HepG2 (cell line): ENCODE measurements around the gene RASAL3. TPM values are rescaled to one million over a fixed set of nuclear protein-coding genes. Genes with fewer than 3 reads are reported as not detected.

Experiments
- GPN1 ChIP-seq: sonication (generic); formaldehyde crosslinking; IDR thresholded peaks from 2 replicates; pipeline ENCODE4 v1.5.1; 2020; ENCODE audit warnings: missing genetic modification reagents, borderline replicate concordance
- HDAC6 ChIP-seq: fragments of 200-600 bp; sonication (generic); IDR thresholded peaks from 2 replicates; pipeline ENCODE4 v1.7.0; 2017; ENCODE audit warnings: mild to moderate bottlenecking, antibody characterized with exemption, low read length, low read depth
- KDM5A ChIP-seq: fragments of 200-600 bp; sonication (generic); IDR thresholded peaks from 2 replicates; pipeline ENCODE4 v1.7.0; 2018; ENCODE audit warnings: antibody characterized with exemption, mild to moderate bottlenecking, low read length, borderline replicate concordance
- MLLT10 ChIP-seq: sonication (generic); formaldehyde crosslinking; IDR thresholded peaks from 2 replicates; pipeline ENCODE4 v1.4.0; 2020; ENCODE audit warnings: missing genetic modification reagents
- NBN ChIP-seq: fragments of 450-650 bp; conservative IDR thresholded peaks from 2 replicates; pipeline ENCODE4 v1.6.1; 2017
- PCBP1 ChIP-seq: fragments of 200-400 bp; formaldehyde crosslinking; IDR thresholded peaks from 2 replicates; pipeline ENCODE4 v1.6.1; 2017; ENCODE audit warnings: mild to moderate bottlenecking, low read depth, low read length, borderline replicate concordance
- SNAI1 ChIP-seq: sonication (generic); formaldehyde crosslinking; IDR thresholded peaks from 2 replicates; pipeline ENCODE4 v1.5.0; 2020; ENCODE audit warnings: mild to moderate bottlenecking, missing genetic modification reagents, borderline replicate concordance
- SNRNP70 ChIP-seq: fragments of 200-400 bp; formaldehyde crosslinking; IDR thresholded peaks from 2 replicates; pipeline ENCODE4 v1.6.1; 2017; ENCODE audit warnings: mild to moderate bottlenecking, low read depth, low read length, moderate library complexity
- TBL1XR1 ChIP-seq: fragments of 150-350 bp; IDR thresholded peaks from 2 replicates; pipeline ENCODE4 v1.6.1; 2014; ENCODE audit warnings: borderline replicate concordance, low read length; ENCODE audit not compliant: partially characterized antibody
- ZBTB8A ChIP-seq: sonication (generic); formaldehyde crosslinking; IDR thresholded peaks from 2 replicates; pipeline ENCODE4 v1.4.0; 2020; ENCODE audit warnings: mild to moderate bottlenecking, low read depth, missing genetic modification reagents, borderline replicate concordance
- ZC3H4 ChIP-seq: sonication (generic); formaldehyde crosslinking; IDR thresholded peaks from 2 replicates; pipeline ENCODE4 v1.4.0; 2020; ENCODE audit warnings: missing genetic modification reagents, borderline replicate concordance
- ZNF20 ChIP-seq: sonication (generic); formaldehyde crosslinking; IDR thresholded peaks from 2 replicates; pipeline ENCODE4 v1.4.0; 2020; ENCODE audit warnings: mild to moderate bottlenecking, moderate library complexity, missing genetic modification reagents
- ZNF205 ChIP-seq: IDR thresholded peaks from 2 replicates; pipeline ENCODE4 v1.6.1; 2018; ENCODE audit warnings: missing biosample characterization, missing genetic modification reagents
- ZNF224 ChIP-seq: sonication (generic); formaldehyde crosslinking; IDR thresholded peaks from 2 replicates; pipeline ENCODE4 v1.5.0; 2020; ENCODE audit warnings: mild to moderate bottlenecking, missing genetic modification reagents
- ZNF317 ChIP-seq: sonication (generic); formaldehyde crosslinking; IDR thresholded peaks from 2 replicates; pipeline ENCODE4 v1.5.0; 2020; ENCODE audit warnings: mild to moderate bottlenecking, missing genetic modification reagents
- ZNF33B ChIP-seq: sonication (generic); formaldehyde crosslinking; IDR thresholded peaks from 2 replicates; pipeline ENCODE4 v1.5.1; 2020; ENCODE audit warnings: mild to moderate bottlenecking, missing genetic modification reagents
- ZNF567 ChIP-seq: sonication (generic); formaldehyde crosslinking; IDR thresholded peaks from 2 replicates; pipeline ENCODE4 v1.8.1; 2023; ENCODE audit warnings: mild to moderate bottlenecking, missing genetic modification reagents, borderline replicate concordance
- ZNF678 ChIP-seq: sonication (generic); formaldehyde crosslinking; IDR thresholded peaks from 2 replicates; pipeline ENCODE4 v1.4.0; 2020; ENCODE audit warnings: mild to moderate bottlenecking, missing genetic modification reagents
- ZNF772 ChIP-seq: sonication (generic); formaldehyde crosslinking; IDR thresholded peaks from 2 replicates; pipeline ENCODE4 v1.5.0; 2020; ENCODE audit warnings: mild to moderate bottlenecking, missing genetic modification reagents
- ZNF790 ChIP-seq: sonication (generic); formaldehyde crosslinking; IDR thresholded peaks from 2 replicates; pipeline ENCODE4 v1.8.0; 2022; ENCODE audit warnings: missing genetic modification reagents, mild to moderate bottlenecking, borderline replicate concordance
- ZNF792 ChIP-seq: IDR thresholded peaks from 2 replicates; pipeline ENCODE4 v1.6.1; 2016
- ZSCAN31 ChIP-seq: sonication (generic); formaldehyde crosslinking; IDR thresholded peaks from 2 replicates; pipeline ENCODE4 v1.5.0; 2020; ENCODE audit warnings: low read depth, mild to moderate bottlenecking, missing genetic modification reagents
- ZZZ3 ChIP-seq: sonication (generic); formaldehyde crosslinking; IDR thresholded peaks from 2 replicates; pipeline ENCODE4 v1.4.0; 2020; ENCODE audit warnings: missing genetic modification reagents, mild to moderate bottlenecking, borderline replicate concordance
- polyA plus RNA-seq, 8 experiments: library from polyadenylated mRNA; depleted of rRNA in 3 of 8; stranded (reverse) in 7 of 8; unstranded in 1 of 8; fragments of >200 nt; fragmentation: Illumina TruSeq in 4 of 8; extraction: Trizol in 4 of 8; gene quantifications; 2 replicates each; pipeline versions ENCODE4 v1.2.1 to v1.2.3, GENCODE V29; 2011 to 2016; ENCODE audit warnings: low read depth in 4 of 8, missing spikeins in 1 of 8, mixed read lengths in 1 of 8; ENCODE audit not compliant: insufficient read depth in 1 of 8
- total RNA-seq, 5 experiments: library from RNA; depleted of rRNA; stranded (reverse); fragments of >200 nt; fragmentation: Illumina TruSeq; extraction: Trizol; gene quantifications; 2 replicates each; pipeline ENCODE4 v1.2.3, GENCODE V29; 2016; ENCODE audit warnings: low read depth in 1 of 5
- TF ChIP-seq, protein P1 (sequence below): sonication (generic); formaldehyde crosslinking; IDR thresholded peaks from 2 replicates; pipeline ENCODE4 v1.4.0; 2020; ENCODE audit warnings: missing genetic modification reagents
- TF ChIP-seq, protein P2 (sequence below): sonication (generic); formaldehyde crosslinking; IDR thresholded peaks from 2 replicates; pipeline ENCODE4 v1.4.0; 2020; ENCODE audit warnings: missing genetic modification reagents
- TF ChIP-seq, protein P3 (sequence below): IDR thresholded peaks from 2 replicates; pipeline ENCODE4 v1.6.1; 2016

The RASAL3 gene
- total and polyA plus RNA-seq, 2 of the 13 experiments (the other 11 are each of a cell fraction or from before 2014, with no cell fraction given), result not detected

DNA sequence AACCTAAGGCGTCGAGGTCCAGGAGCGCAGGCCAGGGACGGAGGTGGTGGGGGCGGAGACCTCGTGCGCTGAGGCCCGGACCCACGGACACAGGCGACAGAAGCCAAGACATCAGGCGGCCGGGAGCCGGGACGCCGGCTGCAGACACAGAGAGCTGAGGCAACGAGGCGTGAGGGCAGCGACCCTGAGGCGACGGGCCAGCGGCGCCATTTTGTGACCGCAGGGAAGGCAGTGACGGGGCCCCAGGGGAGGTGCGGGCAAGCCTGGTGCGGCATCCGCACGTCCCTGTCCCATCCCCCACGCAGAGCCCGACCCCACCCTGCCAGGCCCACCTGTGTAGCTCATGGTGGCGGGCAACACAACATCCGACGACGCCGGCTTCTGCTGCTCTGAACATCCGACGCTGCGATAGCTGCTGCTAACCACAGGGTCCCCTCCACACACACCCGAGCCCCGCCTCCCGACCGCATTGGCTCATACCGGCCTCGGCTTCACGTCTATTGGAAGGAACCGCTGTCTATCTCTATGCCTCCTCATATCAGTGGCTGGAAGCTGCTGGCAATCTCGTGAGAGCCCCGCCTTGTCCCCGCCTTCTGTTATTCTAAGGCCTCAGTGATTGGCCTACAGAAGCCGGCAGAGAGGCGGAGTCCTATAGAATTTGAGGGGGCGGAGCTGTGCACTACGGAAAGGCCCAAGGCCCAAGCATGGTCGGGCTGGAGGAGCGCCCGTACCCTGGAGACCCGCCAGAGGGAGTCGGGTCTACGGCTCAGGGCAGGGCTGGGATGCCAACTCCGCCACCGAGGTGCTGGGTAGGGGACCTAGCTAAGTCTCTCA is 45.5 kb downstream of the RASAL3 start, which contains the start of gene AKAP8L (continued):
- TF ChIP-seq NBN, result no peak
- TF ChIP-seq SNRNP70, result no peak
- TF ChIP-seq ZNF224 (CRISPR knock-in tag), result 0 out of 2 replicates have a peak, but pooled peaks have one; percentile 77
- no peak for TF ChIP-seq TBL1XR1
- no peak for TF ChIP-seq ZNF317
- 0 out of 2 replicates have a peak, but pooled peaks have one; percentile 28 for TF ChIP-seq ZNF20 (CRISPR knock-in tag)
- TF ChIP-seq ZNF678 (CRISPR knock-in tag), result no peak
- TF ChIP-seq ZNF205 (CRISPR knock-in tag), result no peak
- no peak for TF ChIP-seq ZNF792 (CRISPR knock-in tag)
- TF ChIP-seq ZBTB8A (CRISPR knock-in tag), result 0 out of 2 replicates have a peak, but pooled peaks have one; percentile 8
- TF ChIP-seq PCBP1, result no peak; the same call in 1 of the 2 replicates
- TF ChIP-seq MLLT10, result no peak
- TF ChIP-seq ZNF772 (CRISPR knock-in tag), result no peak; the same call in 1 of the 2 replicates
- no peak for TF ChIP-seq SNAI1 (CRISPR knock-in tag)
- no peak; the same call in 1 of the 2 replicates for TF ChIP-seq ZZZ3 (CRISPR knock-in tag)
- TF ChIP-seq, protein P1, sequence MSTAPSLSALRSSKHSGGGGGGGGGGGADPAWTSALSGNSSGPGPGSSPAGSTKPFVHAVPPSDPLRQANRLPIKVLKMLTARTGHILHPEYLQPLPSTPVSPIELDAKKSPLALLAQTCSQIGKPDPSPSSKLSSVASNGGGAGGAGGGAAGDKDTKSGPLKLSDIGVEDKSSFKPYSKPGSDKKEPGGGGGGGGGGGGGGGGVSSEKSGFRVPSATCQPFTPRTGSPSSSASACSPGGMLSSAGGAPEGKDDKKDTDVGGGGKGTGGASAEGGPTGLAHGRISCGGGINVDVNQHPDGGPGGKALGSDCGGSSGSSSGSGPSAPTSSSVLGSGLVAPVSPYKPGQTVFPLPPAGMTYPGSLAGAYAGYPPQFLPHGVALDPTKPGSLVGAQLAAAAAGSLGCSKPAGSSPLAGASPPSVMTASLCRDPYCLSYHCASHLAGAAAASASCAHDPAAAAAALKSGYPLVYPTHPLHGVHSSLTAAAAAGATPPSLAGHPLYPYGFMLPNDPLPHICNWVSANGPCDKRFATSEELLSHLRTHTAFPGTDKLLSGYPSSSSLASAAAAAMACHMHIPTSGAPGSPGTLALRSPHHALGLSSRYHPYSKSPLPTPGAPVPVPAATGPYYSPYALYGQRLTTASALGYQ (CRISPR knock-in tag), result peak; percentile 45; the same call in 1 of the 2 replicates
- TF ChIP-seq, protein P2, sequence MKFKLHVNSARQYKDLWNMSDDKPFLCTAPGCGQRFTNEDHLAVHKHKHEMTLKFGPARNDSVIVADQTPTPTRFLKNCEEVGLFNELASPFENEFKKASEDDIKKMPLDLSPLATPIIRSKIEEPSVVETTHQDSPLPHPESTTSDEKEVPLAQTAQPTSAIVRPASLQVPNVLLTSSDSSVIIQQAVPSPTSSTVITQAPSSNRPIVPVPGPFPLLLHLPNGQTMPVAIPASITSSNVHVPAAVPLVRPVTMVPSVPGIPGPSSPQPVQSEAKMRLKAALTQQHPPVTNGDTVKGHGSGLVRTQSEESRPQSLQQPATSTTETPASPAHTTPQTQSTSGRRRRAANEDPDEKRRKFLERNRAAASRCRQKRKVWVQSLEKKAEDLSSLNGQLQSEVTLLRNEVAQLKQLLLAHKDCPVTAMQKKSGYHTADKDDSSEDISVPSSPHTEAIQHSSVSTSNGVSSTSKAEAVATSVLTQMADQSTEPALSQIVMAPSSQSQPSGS (CRISPR knock-in tag), result peak; percentile 12; the same call in 1 of the 2 replicates
- TF ChIP-seq ZC3H4 (CRISPR knock-in tag), result 0 out of 2 replicates have a peak, but pooled peaks have one; percentile 30
- TF ChIP-seq, protein P3, sequence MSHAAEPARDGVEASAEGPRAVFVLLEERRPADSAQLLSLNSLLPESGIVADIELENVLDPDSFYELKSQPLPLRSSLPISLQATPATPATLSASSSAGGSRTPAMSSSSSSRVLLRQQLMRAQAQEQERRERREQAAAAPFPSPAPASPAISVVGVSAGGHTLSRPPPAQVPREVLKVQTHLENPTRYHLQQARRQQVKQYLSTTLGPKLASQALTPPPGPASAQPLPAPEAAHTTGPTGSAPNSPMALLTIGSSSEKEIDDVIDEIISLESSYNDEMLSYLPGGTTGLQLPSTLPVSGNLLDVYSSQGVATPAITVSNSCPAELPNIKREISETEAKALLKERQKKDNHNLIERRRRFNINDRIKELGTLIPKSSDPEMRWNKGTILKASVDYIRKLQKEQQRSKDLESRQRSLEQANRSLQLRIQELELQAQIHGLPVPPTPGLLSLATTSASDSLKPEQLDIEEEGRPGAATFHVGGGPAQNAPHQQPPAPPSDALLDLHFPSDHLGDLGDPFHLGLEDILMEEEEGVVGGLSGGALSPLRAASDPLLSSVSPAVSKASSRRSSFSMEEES (CRISPR knock-in tag), result no peak
- peak; percentile 45 for TF ChIP-seq ZSCAN31 (CRISPR knock-in tag)
- TF ChIP-seq ZNF567, result 0 out of 2 replicates have a peak, but pooled peaks have one; percentile 38
- peak; percentile 71; the same call in 1 of the 2 replicates for TF ChIP-seq ZNF790
- no peak for TF ChIP-seq ZNF33B (CRISPR knock-in tag)
- TF ChIP-seq KDM5A, result peak; percentile 36; the same call in 1 of the 2 replicates
- TF ChIP-seq HDAC6, result no peak
- TF ChIP-seq GPN1 (CRISPR knock-in tag), result peak; percentile 52; the same call in 1 of the 2 replicates
